Dendritic cell treated with granulocyte-macrophage colony-stimulating factor and Interleukin-4, amounts not matched to agents 40 ng/mL and 50 ng/mL, for 4 days (primary cell): ENCODE results near the gene TLN1.

Source experiments
- H3K27ac Mint-ChIP-seq: one replicate; pipeline ENCODE4 v1.8.0; 2022; ENCODE audit warnings: mild to moderate bottlenecking, mixed read lengths
- H3K27me3 Mint-ChIP-seq: one replicate; pipeline ENCODE4 v1.8.0; 2022; ENCODE audit warnings: mild to moderate bottlenecking, mixed read lengths
- H3K36me3 Mint-ChIP-seq: one replicate; pipeline ENCODE4 v1.8.0; 2022; ENCODE audit warnings: low read depth, mixed read lengths
- H3K4me1 Mint-ChIP-seq: one replicate; pipeline ENCODE4 v1.8.0; 2022; ENCODE audit warnings: low read depth, mixed read lengths
- H3K4me3 Mint-ChIP-seq: one replicate; pipeline ENCODE4 v1.8.0; 2022; ENCODE audit warnings: mild to moderate bottlenecking, moderate library complexity, mixed read lengths
- H3K9me3 Mint-ChIP-seq: one replicate; pipeline ENCODE4 v1.8.0; 2022; ENCODE audit warnings: mixed read lengths
- intact Hi-C: fragments of 100-400 bp; cut with micrococcal nuclease; formaldehyde crosslinking; loops from one replicate; pipeline ENCODE4 v1.15.0; 2022

The TLN1 gene

GRCh38 chr9:35729700-35730485 lies 2.1 kb downstream of the TLN1 start:
- H3K36me3 Mint-ChIP-seq: peaks cover 13% of the 10 kb centered on the region
- H3K9me3 Mint-ChIP-seq: no peaks in the 10 kb centered on the region
- H3K27ac Mint-ChIP-seq: no peak overlapping the region
- peaks cover 10% of the 10 kb centered on the region for H3K4me1 Mint-ChIP-seq
- H3K4me3 Mint-ChIP-seq: no peak overlapping the region
- H3K27me3 Mint-ChIP-seq: no peaks in the 10 kb centered on the region
- intact Hi-C loops: loop anchor here (5.0 kb wide), 1 partner anchor 628 kb away; the partner anchor contains the start of gene STOML2

GRCh38 chr9:35729101-35729500 lies 2.9 kb downstream of the TLN1 start:
- Mint-ChIP-seq H3K27ac (no peak overlapping the region), H3K9me3 (no peaks in the 10 kb centered on the region), H3K4me3 (no peak overlapping the region), H3K27me3 (no peaks in the 10 kb centered on the region), H3K4me1 (peaks cover 9% of the 10 kb centered on the region), H3K36me3 (peaks cover 10% of the 10 kb centered on the region)
- intact Hi-C loops: no loop called here

GRCh38 chr9:35728041-35728971 lies 3.7 kb downstream of the TLN1 start:
- H3K36me3 Mint-ChIP-seq: peaks cover 10% of the 10 kb centered on the region
- H3K9me3 Mint-ChIP-seq: no peaks in the 10 kb centered on the region
- peaks cover 8% of the 10 kb centered on the region for H3K4me1 Mint-ChIP-seq
- intact Hi-C loops: no loop called here
- H3K27ac Mint-ChIP-seq: no peak overlapping the region
- H3K27me3 Mint-ChIP-seq: no peaks in the 10 kb centered on the region
- H3K4me3 Mint-ChIP-seq: no peak overlapping the region

- intact Hi-C loops: no loop called here
- Mint-ChIP-seq H3K27ac (no peak overlapping the region), H3K9me3 (no peaks in the 10 kb centered on the region), H3K36me3 (peaks cover 10% of the 10 kb centered on the region), H3K4me3 (no peak overlapping the region), H3K4me1 (peaks cover 2% of the 10 kb centered on the region), H3K27me3 (no peaks in the 10 kb centered on the region)
Observed at GRCh38 chr9:35727676-35728040, 4.3 kb downstream of the TLN1 start.

- H3K4me3 Mint-ChIP-seq: peak overlapping the region; percentile 41
- H3K27me3 Mint-ChIP-seq: no peaks in the 10 kb centered on the region
Observed at GRCh38 chr9:35726931-35727330, 5.1 kb downstream of the TLN1 start.

GRCh38 chr9:35725362-35725761 lies 6.6 kb downstream of the TLN1 start:
- no peaks in the 10 kb centered on the region for H3K27me3 Mint-ChIP-seq
- no peak overlapping the region for H3K27ac Mint-ChIP-seq
- no peaks in the 10 kb centered on the region for H3K9me3 Mint-ChIP-seq
- H3K4me1 Mint-ChIP-seq: peaks cover 11% of the 10 kb centered on the region
- intact Hi-C loops: no loop called here
- H3K36me3 Mint-ChIP-seq: no peaks in the 10 kb centered on the region
- H3K4me3 Mint-ChIP-seq: no peak overlapping the region

More at GRCh38 chr9:35726931-35727330, 5.1 kb downstream of the TLN1 start:
- intact Hi-C loops: no loop called here
- Mint-ChIP-seq H3K9me3 (no peaks in the 10 kb centered on the region), H3K36me3 (peaks cover 9% of the 10 kb centered on the region), H3K4me1 (peaks cover 5% of the 10 kb centered on the region), H3K27ac (no peak overlapping the region)

GRCh38 chr9:35723908-35724307 lies 8.1 kb downstream of the TLN1 start:
- no peak overlapping the region for H3K4me3 Mint-ChIP-seq
- intact Hi-C loops: no loop called here
- H3K27me3 Mint-ChIP-seq: no peaks in the 10 kb centered on the region
- no peak overlapping the region for H3K27ac Mint-ChIP-seq
- no peaks in the 10 kb centered on the region for H3K36me3 Mint-ChIP-seq
- peaks cover 21% of the 10 kb centered on the region for H3K4me1 Mint-ChIP-seq
- H3K9me3 Mint-ChIP-seq: no peaks in the 10 kb centered on the region

GRCh38 chr9:35723426-35723825 lies 8.6 kb downstream of the TLN1 start:
- intact Hi-C loops: no loop called here
- Mint-ChIP-seq H3K4me1 (peaks cover 22% of the 10 kb centered on the region), H3K4me3 (no peak overlapping the region), H3K9me3 (no peaks in the 10 kb centered on the region), H3K27ac (no peak overlapping the region), H3K27me3 (no peaks in the 10 kb centered on the region), H3K36me3 (no peaks in the 10 kb centered on the region)

- no peak overlapping the region for H3K4me3 Mint-ChIP-seq
- no peak overlapping the region for H3K27ac Mint-ChIP-seq
- no peaks in the 10 kb centered on the region for H3K27me3 Mint-ChIP-seq
- H3K4me1 Mint-ChIP-seq: peaks cover 22% of the 10 kb centered on the region
- H3K9me3 Mint-ChIP-seq: no peaks in the 10 kb centered on the region
- intact Hi-C loops: no loop called here
- no peaks in the 10 kb centered on the region for H3K36me3 Mint-ChIP-seq
Observed at GRCh38 chr9:35719546-35719945, 12.4 kb downstream of the TLN1 start.

GRCh38 chr9:35718721-35719511 lies 13.1 kb downstream of the TLN1 start:
- peaks cover 22% of the 10 kb centered on the region for H3K4me1 Mint-ChIP-seq
- intact Hi-C loops: no loop called here
- no peaks in the 10 kb centered on the region for H3K36me3 Mint-ChIP-seq
- H3K27me3 Mint-ChIP-seq: no peaks in the 10 kb centered on the region
- H3K9me3 Mint-ChIP-seq: no peaks in the 10 kb centered on the region
- no peak overlapping the region for H3K4me3 Mint-ChIP-seq
- no peak overlapping the region for H3K27ac Mint-ChIP-seq

- Mint-ChIP-seq H3K27me3 (no peaks in the 10 kb centered on the region), H3K4me3 (no peak overlapping the region), H3K4me1 (peaks cover 21% of the 10 kb centered on the region), H3K36me3 (no peaks in the 10 kb centered on the region), H3K27ac (no peak overlapping the region), H3K9me3 (no peaks in the 10 kb centered on the region)
- intact Hi-C loops: no loop called here
Observed at GRCh38 chr9:35717132-35717870, 14.7 kb downstream of the TLN1 start.

GRCh38 chr9:35716230-35716629 lies 15.8 kb downstream of the TLN1 start:
- no peak overlapping the region for H3K27ac Mint-ChIP-seq

GRCh38 chr9:35714579-35715252 lies 17.3 kb downstream of the TLN1 start:
- Mint-ChIP-seq H3K36me3 (no peaks in the 10 kb centered on the region), H3K4me3 (no peak overlapping the region), H3K9me3 (no peaks in the 10 kb centered on the region), H3K27me3 (no peaks in the 10 kb centered on the region), H3K27ac (no peak overlapping the region), H3K4me1 (peaks cover 9% of the 10 kb centered on the region)
- intact Hi-C loops: no loop called here

More at GRCh38 chr9:35716230-35716629, 15.8 kb downstream of the TLN1 start:
- no peaks in the 10 kb centered on the region for H3K27me3 Mint-ChIP-seq
- H3K4me1 Mint-ChIP-seq: peaks cover 11% of the 10 kb centered on the region
- no peaks in the 10 kb centered on the region for H3K9me3 Mint-ChIP-seq
- H3K4me3 Mint-ChIP-seq: no peak overlapping the region
- H3K36me3 Mint-ChIP-seq: no peaks in the 10 kb centered on the region
- intact Hi-C loops: no loop called here
